Mesendoderm (in vitro differentiated cells): Measurements from ENCODE around the gene FUOM. TPM values are rescaled to one million over a fixed set of nuclear protein-coding genes. Genes with fewer than 3 reads are reported as not detected.

Source experiments
- DNase-seq: peaks from one replicate; pipeline ENCODE4 v3.0.0; 2013
- H2AK5ac ChIP-seq: 2 replicates; pipeline ENCODE4 v1.6.1; 2013; ENCODE audit warnings: low read length, inconsistent platforms
- H2BK120ac ChIP-seq: 2 replicates; pipeline ENCODE4 v1.6.1; 2013; ENCODE audit warnings: low read depth, mild to moderate bottlenecking, low read length, moderate library complexity, mixed read lengths
- H2BK15ac ChIP-seq: replicated peaks from 2 replicates; pipeline ENCODE4 v1.6.1; 2013; ENCODE audit warnings: low read depth, mild to moderate bottlenecking, moderate library complexity
- H2BK5ac ChIP-seq: 2 replicates; pipeline ENCODE4 v1.6.1; 2013; ENCODE audit warnings: low read length, inconsistent platforms
- H3K18ac ChIP-seq: 2 replicates; pipeline ENCODE4 v1.6.1; 2013; ENCODE audit warnings: mild to moderate bottlenecking, low read length, mixed read lengths
- H3K23ac ChIP-seq: one replicate; pipeline ENCODE4 v1.6.1; 2013; ENCODE audit warnings: low read length
- H3K27ac ChIP-seq: 2 replicates; pipeline ENCODE4 v1.5.1; 2013; ENCODE audit warnings: low read depth, mild to moderate bottlenecking, inconsistent platforms, low read length, moderate library complexity
- H3K27me3 ChIP-seq: 2 replicates; pipeline ENCODE4 v1.6.1; 2013; ENCODE audit warnings: low read length, control low read depth, mild to moderate bottlenecking, inconsistent platforms; ENCODE audit not compliant: insufficient read depth, poor library complexity
- H3K36me3 ChIP-seq: 2 replicates; pipeline ENCODE4 v1.6.1; 2013; ENCODE audit warnings: low read length, inconsistent platforms; ENCODE audit not compliant: control insufficient read depth, insufficient read depth
- H3K4ac ChIP-seq: one replicate; pipeline ENCODE4 v1.6.1; 2013; ENCODE audit warnings: low read depth, mild to moderate bottlenecking, low read length, moderate library complexity
- H3K4me1 ChIP-seq: 2 replicates; pipeline ENCODE4 v1.6.1; 2013; ENCODE audit warnings: low read depth, low read length, inconsistent platforms; ENCODE audit not compliant: control insufficient read depth
- H3K4me2 ChIP-seq: 2 replicates; pipeline ENCODE4 v1.6.1; 2013; ENCODE audit warnings: low read length
- H3K4me3 ChIP-seq: 2 replicates; pipeline ENCODE4 v1.5.1; 2013; ENCODE audit warnings: mild to moderate bottlenecking, low read length
- H3K56ac ChIP-seq: one replicate; pipeline ENCODE4 v1.6.1; 2013; ENCODE audit warnings: low read length
- H3K79me1 ChIP-seq: 2 replicates; pipeline ENCODE4 v1.6.1; 2013; ENCODE audit warnings: low read length, inconsistent platforms
- H3K79me2 ChIP-seq: 2 replicates; pipeline ENCODE4 v1.6.1; 2013; ENCODE audit warnings: mild to moderate bottlenecking, low read length; ENCODE audit not compliant: control insufficient read depth, insufficient read depth
- H3K9ac ChIP-seq: 2 replicates; pipeline ENCODE4 v1.6.1; 2013; ENCODE audit warnings: low read length, inconsistent platforms
- H4K5ac ChIP-seq: one replicate; pipeline ENCODE4 v1.6.1; 2013; ENCODE audit warnings: low read length
- H4K8ac ChIP-seq: one replicate; pipeline ENCODE4 v1.6.1; 2013; ENCODE audit warnings: low read depth, mild to moderate bottlenecking, control low read depth, low read length, moderate library complexity
- WGBS: extraction: QIAGEN DNeasy Blood & Tissue Kit; methylation state at CpG from one replicate; pipeline ENCODE4 v1.1.7; 2013; ENCODE audit warnings: low lambda C conversion rate, missing lambda C conversion rate; ENCODE audit not compliant: insufficient coverage; ENCODE audit errors: extremely low coverage; 5-methylcytosine and 5-hydroxymethylcytosine counted together
- polyA plus RNA-seq, 2 experiments: library from polyadenylated mRNA; stranded (reverse); fragments of 200-250 nt; gene quantifications; one replicate each; pipeline ENCODE4 v1.2.3, GENCODE V29; 2013

The FUOM gene, protein sequence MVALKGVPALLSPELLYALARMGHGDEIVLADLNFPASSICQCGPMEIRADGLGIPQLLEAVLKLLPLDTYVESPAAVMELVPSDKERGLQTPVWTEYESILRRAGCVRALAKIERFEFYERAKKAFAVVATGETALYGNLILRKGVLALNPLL
- polyA plus RNA-seq (2013, experiment 1 of 2): 30.0 TPM
- polyA plus RNA-seq (2013, experiment 2 of 2): 31.2 TPM

DNA sequence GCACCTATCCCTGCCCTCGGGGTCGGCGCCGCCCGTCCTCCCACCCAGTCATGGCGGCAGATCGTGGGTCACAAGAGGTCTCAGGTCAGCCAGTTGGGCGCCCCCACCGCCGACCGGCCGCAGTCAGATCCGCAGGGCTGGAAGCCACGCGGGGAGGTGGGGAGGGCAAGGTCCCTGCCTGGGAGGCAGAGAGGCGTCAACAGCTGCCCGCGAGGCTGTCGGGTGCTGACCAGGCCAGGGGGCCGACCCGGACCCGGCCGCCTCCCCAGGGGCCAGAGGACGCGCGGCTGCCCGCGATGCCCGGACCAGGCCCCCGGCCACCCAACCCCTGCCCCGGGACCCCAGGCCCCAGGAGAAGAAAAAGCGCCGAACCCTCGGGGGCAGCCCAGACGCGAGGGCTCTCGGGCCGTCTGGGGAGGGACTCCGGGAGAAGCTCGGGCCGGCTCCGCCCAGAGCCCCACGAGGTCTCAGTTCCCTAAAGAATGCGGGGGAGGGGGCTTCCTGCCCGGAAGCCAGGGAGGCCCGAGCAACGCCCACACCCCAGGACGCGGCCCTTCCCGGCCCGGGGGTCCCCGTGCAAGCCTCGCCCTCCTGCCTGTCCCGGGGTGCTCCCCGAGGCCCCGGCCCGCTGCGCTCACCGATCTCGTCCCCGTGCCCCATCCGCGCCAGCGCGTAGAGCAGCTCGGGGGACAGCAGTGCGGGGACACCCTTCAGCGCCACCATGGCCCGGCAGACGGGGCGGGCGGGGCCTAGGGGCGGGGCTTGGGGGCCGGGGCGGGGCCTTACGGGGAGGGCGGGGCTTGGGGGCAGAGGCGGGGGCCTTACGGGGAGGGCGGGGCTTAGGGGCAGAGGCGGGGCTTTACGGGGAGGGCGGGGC lies at the start of gene FUOM:
FUOM (minus strand) TSS at position 735 of the 877 bp plus-strand sequence; CDS start at position 723, 12 bp downstream.
- no CpG with 5 or more reads among the region's 83 CpGs for WGBS
- Histone ChIP-seq H3K56ac (peak within 1 kb of the TSS; percentile 100), H3K4me2 (peak within 1 kb of the TSS; percentile 75), H4K8ac (peak within 1 kb of the TSS; percentile 58), H3K27me3 (no peaks in the 10 kb centered on the region), H3K4me1 (peaks cover 3% of the 10 kb centered on the region), H3K36me3 (no peaks in the 10 kb centered on the region), H3K79me2 (peaks cover 6% of the 10 kb centered on the region), H4K5ac (no peak within 1 kb of the TSS), H3K79me1 (peaks cover 6% of the 10 kb centered on the region), H3K4me3 (peak within 1 kb of the TSS; percentile 82), H3K27ac (no peak within 1 kb of the TSS), H2BK120ac (no peak within 1 kb of the TSS), H2BK5ac (peak within 1 kb of the TSS; percentile 78), H3K23ac (no peak within 1 kb of the TSS), H2BK15ac (no peak within 1 kb of the TSS), H2AK5ac (peak within 1 kb of the TSS; percentile 7), H3K4ac (peak within 1 kb of the TSS; percentile 83), H3K18ac (peak within 1 kb of the TSS; percentile 91), H3K9ac (peak within 1 kb of the TSS; percentile 92)
- peak; percentile 96 for DNase-seq

- Histone ChIP-seq H3K9ac (no peak overlapping the region), H2BK5ac (no peak overlapping the region), H3K18ac (no peak overlapping the region), H3K79me1 (peaks cover 2% of the 10 kb centered on the region), H3K79me2 (peaks cover 12% of the 10 kb centered on the region), H2BK120ac (no peak overlapping the region), H3K27ac (no peak overlapping the region), H4K5ac (no peak overlapping the region), H4K8ac (no peak overlapping the region), H3K4me2 (no peak overlapping the region), H3K36me3 (peaks cover 4% of the 10 kb centered on the region), H2BK15ac (no peak overlapping the region), H2AK5ac (no peak overlapping the region), H3K56ac (no peak overlapping the region), H3K27me3 (no peaks in the 10 kb centered on the region), H3K23ac (no peak overlapping the region), H3K4me3 (no peak overlapping the region), H3K4ac (no peak overlapping the region), H3K4me1 (no peaks in the 10 kb centered on the region)
- DNase-seq: no peak
- WGBS: no CpG with 5 or more reads among the region's 8 CpGs
Measured at GRCh38 chr10:133405844-133406527, 48.2 kb upstream of the FUOM start.

DNA sequence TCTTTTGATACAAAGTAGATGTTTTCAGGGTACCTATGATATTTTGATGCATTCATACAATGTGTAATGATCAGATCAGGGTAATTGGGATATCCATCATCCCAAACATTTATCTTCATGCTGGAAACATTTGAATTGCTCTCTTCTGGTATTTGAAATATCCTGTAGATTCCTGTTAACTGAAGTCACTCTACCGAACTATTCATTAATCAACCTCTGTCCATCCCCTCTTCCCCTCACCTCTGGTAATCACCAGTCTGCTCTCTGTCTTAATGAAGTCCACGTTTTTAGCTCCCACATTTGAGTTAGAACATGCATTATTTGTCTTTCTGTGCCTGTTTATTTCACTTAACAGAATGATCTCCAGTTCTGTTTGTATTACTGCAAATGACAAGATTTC lies 47.5 kb upstream of the FUOM start:
- Histone ChIP-seq H3K27me3 (no peaks in the 10 kb centered on the region), H3K79me1 (peaks cover 2% of the 10 kb centered on the region), H3K79me2 (peaks cover 12% of the 10 kb centered on the region), H3K18ac (no peak overlapping the region), H2BK15ac (no peak overlapping the region), H2AK5ac (no peak overlapping the region), H4K8ac (no peak overlapping the region), H3K27ac (no peak overlapping the region), H3K4me2 (no peak overlapping the region), H3K4me3 (no peak overlapping the region), H3K4ac (no peak overlapping the region), H4K5ac (no peak overlapping the region), H3K36me3 (peaks cover 4% of the 10 kb centered on the region), H3K56ac (no peak overlapping the region), H2BK120ac (no peak overlapping the region), H3K4me1 (no peaks in the 10 kb centered on the region), H3K23ac (no peak overlapping the region), H2BK5ac (no peak overlapping the region), H3K9ac (no peak overlapping the region)
- WGBS: no CpG with 5 or more reads among the region's 2 CpGs
- DNase-seq: no peak

GRCh38 chr10:133403784-133404183 lies 46.0 kb upstream of the FUOM start:
- no peak overlapping the region for H3K18ac ChIP-seq
- H3K4me2 ChIP-seq: no peak overlapping the region
- no peak overlapping the region for H4K5ac ChIP-seq
- H3K4ac ChIP-seq: no peak overlapping the region
- H2BK120ac ChIP-seq: no peak overlapping the region
- H3K27me3 ChIP-seq: no peaks in the 10 kb centered on the region
- H4K8ac ChIP-seq: no peak overlapping the region
- no peak overlapping the region for H2AK5ac ChIP-seq
- H3K56ac ChIP-seq: no peak overlapping the region
- peaks cover 10% of the 10 kb centered on the region for H3K79me2 ChIP-seq
- no peak overlapping the region for H3K23ac ChIP-seq
- peaks cover 7% of the 10 kb centered on the region for H3K36me3 ChIP-seq
- H3K9ac ChIP-seq: no peak overlapping the region
- no peaks in the 10 kb centered on the region for H3K4me1 ChIP-seq
- H3K4me3 ChIP-seq: no peak overlapping the region
- H2BK5ac ChIP-seq: no peak overlapping the region
- H3K27ac ChIP-seq: no peak overlapping the region
- no peak for DNase-seq
- WGBS: no CpG with 5 or more reads among the region's 5 CpGs
- no peak overlapping the region for H2BK15ac ChIP-seq
- H3K79me1 ChIP-seq: no peaks in the 10 kb centered on the region

DNA sequence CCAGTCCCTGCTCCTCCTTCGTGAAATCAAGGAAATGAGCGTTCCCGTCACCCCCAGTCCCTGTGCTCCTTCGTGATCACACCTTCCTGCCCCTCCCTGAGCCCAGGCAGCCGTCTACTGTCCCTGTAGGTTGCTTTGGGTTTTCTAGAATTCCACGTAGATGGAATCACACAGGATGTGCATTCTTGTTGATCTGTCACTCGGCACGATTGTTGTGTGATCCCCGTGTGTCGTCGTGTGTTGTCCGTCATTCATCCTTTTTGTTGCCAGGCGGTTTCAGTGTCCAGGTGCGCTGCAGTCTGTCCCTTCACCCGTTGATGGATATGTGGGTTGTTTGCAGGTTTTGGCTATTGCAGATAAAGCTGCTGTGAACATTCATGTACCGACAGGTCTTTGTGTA lies 45.5 kb upstream of the FUOM start:
- H3K4ac ChIP-seq: no peak overlapping the region
- H2AK5ac ChIP-seq: no peak overlapping the region
- no CpG with 5 or more reads among the region's 16 CpGs for WGBS
- H3K18ac ChIP-seq: no peak overlapping the region
- H3K36me3 ChIP-seq: peaks cover 11% of the 10 kb centered on the region
- H3K4me3 ChIP-seq: no peak overlapping the region
- H3K9ac ChIP-seq: no peak overlapping the region
- no peak overlapping the region for H3K23ac ChIP-seq
- H3K27me3 ChIP-seq: no peaks in the 10 kb centered on the region
- H3K4me2 ChIP-seq: no peak overlapping the region
- no peak overlapping the region for H4K8ac ChIP-seq
- H3K4me1 ChIP-seq: no peaks in the 10 kb centered on the region
- H2BK120ac ChIP-seq: no peak overlapping the region
- no peak overlapping the region for H2BK15ac ChIP-seq
- DNase-seq: peak; percentile 74
- no peak overlapping the region for H3K27ac ChIP-seq
- H2BK5ac ChIP-seq: no peak overlapping the region
- H3K79me2 ChIP-seq: peaks cover 7% of the 10 kb centered on the region
- peaks cover 2% of the 10 kb centered on the region for H3K79me1 ChIP-seq
- no peak overlapping the region for H3K56ac ChIP-seq
- no peak overlapping the region for H4K5ac ChIP-seq
